ENCODE results near the gene ETV6. TPM values are rescaled to one million over a fixed set of nuclear protein-coding genes. Genes with fewer than 3 reads are reported as not detected.

ETV6 gene
- polyA plus RNA-seq, 1 donor (not counting 4 experiments of a cell fraction or from before 2014, with no cell fraction given) = 5.3 TPM

- no peak for FAIRE-seq
- no peaks in the 10 kb centered on the region for H3K36me3 ChIP-seq (ENCODE audit: control insufficient read depth in 2 of 2, extremely low read depth in 1 of 2, insufficient read depth in 2 of 2, low read length in 2 of 2)
- H3K9me3 ChIP-seq (ENCODE audit: control insufficient read depth, low read depth, low read length) = no peaks in the 10 kb centered on the region
- H2AFZ ChIP-seq (ENCODE audit: control insufficient read depth, low read length) = no peak overlapping the region
- TF ChIP-seq CTCF (optimal IDR thresholded peaks at IDR 0.05 in 1 of 3, IDR thresholded peaks at IDR 0.05 in 1 of 3, conservative IDR thresholded peaks at IDR 0.05 in 1 of 3; ENCODE audit: extremely low read depth in 1 of 3, insufficient read depth in 2 of 3, low read length in 3 of 3) (no peak), EZH2 (IDR thresholded peaks at IDR 0.05; ENCODE audit: low read length) (no peak)
- no peaks in the 10 kb centered on the region for H3K27me3 ChIP-seq (ENCODE audit: control insufficient read depth, extremely low read depth, insufficient read depth, low read length)
- no peak overlapping the region for H3K4me3 ChIP-seq (ENCODE audit: control insufficient read depth in 2 of 3, extremely low read depth in 1 of 3, insufficient read depth in 2 of 3, low read depth in 1 of 3, low read length in 3 of 3)
- peaks cover 24% of the 10 kb centered on the region for H3K79me2 ChIP-seq (ENCODE audit: control insufficient read depth, insufficient read depth, low read length)
- H3K4me1 ChIP-seq (ENCODE audit: control insufficient read depth, extremely low read depth, insufficient read depth, low read length) = peaks cover 18% of the 10 kb centered on the region
- H3K27ac ChIP-seq (ENCODE audit: control insufficient read depth, insufficient read depth, low read length) = no peak overlapping the region
- H3K9ac ChIP-seq (ENCODE audit: control insufficient read depth, extremely low read depth, insufficient read depth, low read length) = no peak overlapping the region
- no peak overlapping the region for H3K4me2 ChIP-seq (ENCODE audit: control insufficient read depth, extremely low read depth, insufficient read depth, low read depth, low read length)
- dilution Hi-C loops (cut with MboI; ENCODE audit: extremely low pct_ligation_motif_present, low sequenced_read_pairs) = no loop called here
- no peaks in the 10 kb centered on the region for H4K20me1 ChIP-seq (ENCODE audit: control insufficient read depth, extremely low read depth, insufficient read depth, low read length)
- DNase-seq (ENCODE audit: low read depth, low spot score) = no peak
- no peaks in the 10 kb centered on the region for H3K9me1 ChIP-seq (ENCODE audit: control insufficient read depth, extremely low read depth, insufficient read depth, low read length)
Measured at GRCh38 chr12:11704089-11704488, 54.6 kb downstream of the ETV6 start.

- Histone ChIP-seq H3K4me2 (ENCODE audit: control insufficient read depth, extremely low read depth, insufficient read depth, low read depth, low read length) (peak overlapping the region; percentile 23), H3K79me2 (ENCODE audit: control insufficient read depth, insufficient read depth, low read length) (peaks cover 23% of the 10 kb centered on the region), H3K27me3 (ENCODE audit: control insufficient read depth, extremely low read depth, insufficient read depth, low read length) (no peaks in the 10 kb centered on the region), H3K9me3 (ENCODE audit: control insufficient read depth, low read depth, low read length) (no peaks in the 10 kb centered on the region), H2AFZ (ENCODE audit: control insufficient read depth, low read length) (no peak overlapping the region), H4K20me1 (ENCODE audit: control insufficient read depth, extremely low read depth, insufficient read depth, low read length) (no peaks in the 10 kb centered on the region), H3K4me3 (ENCODE audit: control insufficient read depth in 2 of 3, extremely low read depth in 1 of 3, insufficient read depth in 2 of 3, low read depth in 1 of 3, low read length in 3 of 3) (no peak overlapping the region), H3K9me1 (ENCODE audit: control insufficient read depth, extremely low read depth, insufficient read depth, low read length) (no peaks in the 10 kb centered on the region), H3K4me1 (ENCODE audit: control insufficient read depth, extremely low read depth, insufficient read depth, low read length) (peaks cover 18% of the 10 kb centered on the region), H3K27ac (ENCODE audit: control insufficient read depth, insufficient read depth, low read length) (peak overlapping the region; percentile 63), H3K36me3 (ENCODE audit: control insufficient read depth in 2 of 2, extremely low read depth in 1 of 2, insufficient read depth in 2 of 2, low read length in 2 of 2) (no peaks in the 10 kb centered on the region), H3K9ac (ENCODE audit: control insufficient read depth, extremely low read depth, insufficient read depth, low read length) (no peak overlapping the region)
- FAIRE-seq (peak; percentile 88), DNase-seq (ENCODE audit: low read depth, low spot score) (peak; percentile 50)
- dilution Hi-C loops (cut with MboI; ENCODE audit: extremely low pct_ligation_motif_present, low sequenced_read_pairs) = no loop called here
- TF ChIP-seq CTCF (optimal IDR thresholded peaks at IDR 0.05 in 1 of 3, IDR thresholded peaks at IDR 0.05 in 1 of 3, conservative IDR thresholded peaks at IDR 0.05 in 1 of 3; ENCODE audit: extremely low read depth in 1 of 3, insufficient read depth in 2 of 3, low read length in 3 of 3) (no peak), EZH2 (IDR thresholded peaks at IDR 0.05; ENCODE audit: low read length) (no peak)
Measured at GRCh38 chr12:11705010-11705409, 55.5 kb downstream of the ETV6 start.
